HG03159 (cell line): ENCODE measurements around the gene ADAMTS6.
A peak's percentile ranks its signal among the peaks of the same experiment; 100 is the strongest.

Experiments used
- ATAC-seq: cut with Tn5 transposase; IDR thresholded peaks from one replicate; pipeline ENCODE4 v1.9.1; 2021; ENCODE audit warnings: mild to moderate bottlenecking, moderate library complexity; ENCODE audit not compliant: unreplicated experiment

Gene ADAMTS6

DNA sequence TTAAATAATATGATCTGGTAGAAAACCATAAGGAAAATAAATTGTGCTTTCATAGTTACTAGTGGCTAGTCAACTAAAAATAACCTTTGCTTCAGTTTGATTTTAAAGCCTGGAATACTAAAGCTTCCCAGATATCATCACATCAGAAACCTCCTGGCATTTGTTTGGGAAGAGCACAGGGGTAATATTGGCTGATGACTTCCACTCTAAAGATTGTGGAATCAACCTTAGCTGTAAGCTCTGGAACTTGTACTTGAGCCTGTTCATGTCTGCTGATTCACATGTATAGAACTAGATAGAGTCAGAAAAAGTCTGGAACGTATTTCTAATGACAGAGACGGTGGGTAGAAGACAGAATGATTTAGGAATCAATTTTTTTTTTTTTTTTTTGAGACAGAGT lies 367.9 kb downstream of the ADAMTS6 start:
- no peak for ATAC-seq

GRCh38 chr5:65111961-65112658 lies 369.6 kb downstream of the ADAMTS6 start:
- no peak for ATAC-seq

- no peak for ATAC-seq
These were observed 372.7 kb downstream of the ADAMTS6 start for GRCh38 chr5:65108786-65109743.

DNA sequence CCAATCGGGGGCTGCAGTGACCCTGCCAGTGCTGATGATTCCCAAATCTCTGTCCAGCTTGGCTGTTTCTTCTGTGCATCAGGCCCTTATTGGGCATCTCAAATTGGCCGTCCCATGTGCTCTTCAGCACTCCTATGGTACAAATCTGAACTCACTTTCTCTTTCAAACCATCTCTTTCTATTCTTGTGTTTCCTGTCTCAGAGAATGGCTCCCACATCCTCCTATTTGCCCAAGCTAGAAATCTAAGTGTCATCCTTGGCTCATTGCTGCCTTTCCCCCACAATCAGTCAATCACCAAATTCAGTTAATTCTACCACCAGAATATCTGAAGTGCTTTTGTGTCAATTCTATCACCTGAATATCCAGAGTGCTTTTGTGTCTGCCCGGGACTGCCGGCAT lies 376.4 kb downstream of the ADAMTS6 start:
- peak; percentile 39 for ATAC-seq

DNA sequence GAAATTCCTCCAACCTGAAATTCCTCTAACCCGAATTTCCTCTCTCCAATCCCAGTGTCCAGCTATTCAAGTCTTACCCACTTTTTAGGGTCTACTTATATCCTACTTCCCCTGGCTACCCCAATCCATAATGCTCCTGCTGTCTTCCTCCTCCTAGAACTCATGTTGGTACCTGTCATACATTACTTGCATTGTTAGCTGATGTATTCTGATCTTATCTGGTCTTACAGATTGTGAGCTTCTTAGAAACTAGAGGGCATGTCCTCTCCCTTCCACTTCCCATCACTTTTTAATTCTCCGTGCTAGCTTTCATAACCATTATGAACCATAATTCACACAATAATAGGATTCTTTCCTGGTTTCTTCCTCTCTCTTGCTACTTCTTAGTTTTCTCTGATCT lies 376.9 kb downstream of the ADAMTS6 start:
- ATAC-seq, result no peak

GRCh38 chr5:65103756-65104440 lies 377.8 kb downstream of the ADAMTS6 start:
- no peak for ATAC-seq

DNA sequence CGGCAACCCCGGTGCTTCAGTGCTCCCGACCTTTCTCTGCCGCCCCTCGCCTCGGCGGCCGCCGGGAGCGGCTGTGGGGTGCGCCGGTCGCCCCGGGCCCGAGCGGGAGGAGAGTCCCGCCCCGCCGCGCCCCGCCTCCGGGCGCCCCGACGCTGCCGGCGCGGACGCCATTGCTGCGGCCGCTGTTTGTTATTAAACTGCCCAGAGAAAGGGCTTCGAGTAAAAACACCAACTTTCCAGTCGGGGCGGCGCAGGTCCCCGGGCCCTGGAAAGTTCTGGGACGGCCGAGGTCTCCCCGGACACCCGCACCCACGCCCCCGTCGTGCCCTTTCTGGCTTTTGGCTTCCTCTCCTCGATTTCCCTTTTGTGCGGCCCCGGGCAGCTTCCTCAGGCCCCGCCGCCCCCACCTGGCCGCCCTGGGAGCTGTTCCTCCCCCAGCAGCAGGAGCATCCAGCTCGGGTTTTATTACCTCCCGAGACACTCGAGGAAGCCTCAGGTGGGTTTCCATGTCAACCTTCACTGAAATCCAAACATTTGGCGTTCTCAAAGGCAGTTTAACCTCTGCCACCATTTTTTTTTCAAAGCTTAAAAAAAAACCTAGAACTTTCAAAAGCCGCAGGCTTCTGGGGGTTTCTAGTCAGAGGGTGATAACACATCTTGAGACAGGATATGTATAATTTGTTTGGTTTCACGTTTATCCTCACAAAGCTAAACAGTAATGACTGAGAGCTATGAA lies 378.6 kb downstream of the ADAMTS6 start:
- peak; percentile 67 for ATAC-seq

DNA sequence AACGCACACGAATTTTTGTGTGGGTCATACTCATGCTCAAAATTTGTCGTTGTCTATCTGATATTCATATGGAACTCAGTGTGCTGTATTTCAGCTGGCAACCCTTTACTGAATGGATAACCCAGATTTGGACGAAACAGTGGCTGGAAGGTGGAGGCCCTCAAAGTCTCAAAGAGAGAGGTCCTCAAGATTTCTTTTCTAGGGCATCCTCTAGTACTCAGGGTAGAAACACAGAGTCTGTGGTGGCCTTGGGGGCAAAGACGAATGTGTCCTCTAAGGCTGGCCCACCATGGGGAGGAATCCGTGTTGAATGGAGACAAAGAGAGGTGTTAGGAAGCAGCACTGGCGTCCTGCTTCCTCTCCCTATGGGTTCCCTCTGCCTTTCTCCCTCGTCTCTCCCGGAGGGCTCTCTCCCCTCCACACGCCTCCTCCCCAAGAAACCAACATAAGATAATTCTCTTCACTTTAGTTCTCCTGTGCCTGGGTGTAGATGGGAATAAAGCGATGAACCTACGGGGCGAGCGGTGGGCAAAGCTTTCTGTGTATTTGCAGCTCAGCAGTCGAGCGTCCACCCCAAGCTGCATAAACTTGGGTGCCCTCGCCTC lies 379.2 kb downstream of the ADAMTS6 start:
- ATAC-seq, result peak; percentile 5

- no peak for ATAC-seq
These were observed 380.1 kb downstream of the ADAMTS6 start for GRCh38 chr5:65101632-65102100.

DNA sequence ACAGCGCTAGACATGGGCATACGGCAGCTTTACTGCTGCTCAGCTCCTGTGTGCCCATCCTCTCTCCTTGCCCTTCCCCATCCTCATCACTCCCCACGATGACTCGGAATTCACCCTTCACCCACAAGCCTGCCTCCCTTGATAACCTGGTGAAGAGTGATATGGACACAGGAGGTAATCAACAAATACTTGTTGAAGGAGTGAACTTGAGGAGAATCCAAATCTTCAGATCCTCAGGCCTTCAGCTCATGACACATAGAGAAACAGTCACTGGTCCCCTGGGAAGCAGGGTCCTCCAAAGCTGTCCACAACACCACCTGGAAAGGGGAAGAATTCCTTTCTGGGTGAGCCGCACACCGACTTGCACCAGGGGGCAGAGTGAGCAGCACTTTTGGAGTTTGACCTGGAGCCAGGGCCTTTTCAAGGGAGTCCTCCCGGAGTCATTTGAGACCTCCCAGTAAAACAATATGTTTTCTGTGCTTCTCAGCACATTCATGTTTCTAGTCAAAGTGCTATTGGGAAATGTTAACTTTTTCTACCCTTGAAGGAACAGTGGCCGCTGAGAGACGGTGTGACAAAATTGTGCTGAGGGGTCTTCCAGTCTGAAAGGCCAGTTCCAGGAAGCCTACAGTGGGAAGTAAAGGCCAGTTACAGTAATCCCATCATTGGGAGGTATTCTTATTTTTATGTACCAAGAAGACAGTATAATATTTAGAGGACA lies 380.6 kb downstream of the ADAMTS6 start:
- ATAC-seq, result no peak
